KBM-7 (cell line): ENCODE data around the gene BRIP1.

Experiments
- DNase-seq: peaks from one replicate; pipeline ENCODE4 v3.0.0-alpha.2; 2015
- in situ Hi-C: fragments of 300-500 bp; cut with MboI; formaldehyde crosslinking; loops from 2 replicates; pipeline ENCODE4 v1.14.3; 2020; ENCODE audit warnings: low sequenced_read_pairs, low pct_unique_long_range_greater_than_20kb, mixed read lengths

The BRIP1 gene

GRCh38 chr17:61662186-61662585 is 201.1 kb downstream of the BRIP1 start:
- no peak for DNase-seq
- in situ Hi-C loops: no loop called here

- in situ Hi-C loops: no loop called here
- DNase-seq: no peak
Measured at GRCh38 chr17:61660746-61661485, 202.4 kb downstream of the BRIP1 start.

- in situ Hi-C loops: no loop called here
- no peak for DNase-seq
Measured at GRCh38 chr17:61659437-61659836, 203.9 kb downstream of the BRIP1 start.

- in situ Hi-C loops: no loop called here
- DNase-seq: no peak
Measured at GRCh38 chr17:61658183-61658582, 205.1 kb downstream of the BRIP1 start.

- DNase-seq: no peak
- in situ Hi-C loops: no loop called here
Measured at GRCh38 chr17:61657338-61657737, 206.0 kb downstream of the BRIP1 start.

GRCh38 chr17:61656721-61657217 is 206.6 kb downstream of the BRIP1 start:
- in situ Hi-C loops: no loop called here
- no peak for DNase-seq

GRCh38 chr17:61650749-61651148 is 212.6 kb downstream of the BRIP1 start:
- DNase-seq: no peak
- in situ Hi-C loops: no loop called here

GRCh38 chr17:61648587-61648986 is 214.7 kb downstream of the BRIP1 start:
- DNase-seq: no peak
- in situ Hi-C loops: loop anchor here (25.0 kb wide), 1 partner anchor 189 kb away; no protein-coding TSS in a partner anchor

GRCh38 chr17:61647047-61647446 is 216.3 kb downstream of the BRIP1 start:
- DNase-seq: no peak
- in situ Hi-C loops: loop anchor here (25.0 kb wide), 1 partner anchor 190 kb away; no protein-coding TSS in a partner anchor

- DNase-seq: no peak
- in situ Hi-C loops: loop anchor here (25.0 kb wide), 1 partner anchor 191 kb away; no protein-coding TSS in a partner anchor
Measured at GRCh38 chr17:61646482-61646881, 216.8 kb downstream of the BRIP1 start.

GRCh38 chr17:61645920-61646319 is 217.4 kb downstream of the BRIP1 start:
- in situ Hi-C loops: loop anchor here (25.0 kb wide), 1 partner anchor 191 kb away; no protein-coding TSS in a partner anchor
- no peak for DNase-seq

GRCh38 chr17:61644800-61645774 is 218.2 kb downstream of the BRIP1 start:
- in situ Hi-C loops: loop anchor here (25.0 kb wide), 1 partner anchor 192 kb away; no protein-coding TSS in a partner anchor

GRCh38 chr17:61642768-61643167 is 220.6 kb downstream of the BRIP1 start:
- in situ Hi-C loops: loop anchor here (25.0 kb wide), 1 partner anchor 195 kb away; no protein-coding TSS in a partner anchor
- no peak for DNase-seq

More at GRCh38 chr17:61644800-61645774, 218.2 kb downstream of the BRIP1 start:
- DNase-seq: no peak

- DNase-seq: no peak
- in situ Hi-C loops: loop anchor here (25.0 kb wide), 1 partner anchor 196 kb away; no protein-coding TSS in a partner anchor
Measured at GRCh38 chr17:61641715-61642114, 221.6 kb downstream of the BRIP1 start.

- DNase-seq: no peak
- in situ Hi-C loops: loop anchor here (25.0 kb wide), 1 partner anchor 196 kb away; no protein-coding TSS in a partner anchor
Measured at GRCh38 chr17:61641084-61641483, 222.2 kb downstream of the BRIP1 start.

GRCh38 chr17:61639818-61640217 is 223.5 kb downstream of the BRIP1 start:
- in situ Hi-C loops: loop anchor here (25.0 kb wide), 1 partner anchor 197 kb away; no protein-coding TSS in a partner anchor
- DNase-seq: no peak

- in situ Hi-C loops: loop anchor here (25.0 kb wide), 1 partner anchor 199 kb away; no protein-coding TSS in a partner anchor
- DNase-seq: no peak
Measured at GRCh38 chr17:61638087-61638486, 225.2 kb downstream of the BRIP1 start.

GRCh38 chr17:61635913-61636432 is 227.4 kb downstream of the BRIP1 start:
- DNase-seq: peak; percentile 64
- in situ Hi-C loops: loop anchor here (25.0 kb wide), 1 partner anchor 201 kb away; no protein-coding TSS in a partner anchor
